PC-9 (cell line): ENCODE measurements around the gene NTM. TPM values are rescaled to one million over a fixed set of nuclear protein-coding genes. Genes with fewer than 3 reads are reported as not detected.

Experiments
- BruUV-seq: library from RNA; stranded (reverse); fragments of 400-500 nt; replicated peaks from 2 replicates; lab custom pipeline; 2021; lab: Mats Ljungman, UMichigan
- CTCF ChIA-PET: fragments of 300-600 bp; sonication (Branson Sonifier 250); formaldehyde crosslinking; loops from one replicate; lab custom pipeline; 2022; ENCODE audit warnings: antibody characterized with exemption; lab: Charles Lee
- POLR2A ChIA-PET: fragments of 300-600 bp; sonication (Branson Sonifier 250); formaldehyde crosslinking; loops from one replicate; lab custom pipeline; 2022; ENCODE audit warnings: antibody characterized with exemption; ENCODE audit not compliant: unreplicated experiment; lab: Charles Lee
- DNase-seq, 2 experiments: peaks; one replicate each; pipeline versions ENCODE4 v3.0.0 to v3.0.0-alpha.2; 2015 to 2022; ENCODE audit warnings: mixed read lengths in 1 of 2
- H2AFZ ChIP-seq: fragments of 200-600 bp; sonication (generic); 2 replicates; pipeline ENCODE4 v1.8.1; 2017; ENCODE audit warnings: antibody characterized with exemption
- H3F3A ChIP-seq: fragments of 200-600 bp; sonication (generic); 2 replicates; pipeline ENCODE4 v1.8.1; 2017; ENCODE audit warnings: antibody characterized with exemption, mild to moderate bottlenecking, low read depth; ENCODE audit not compliant: insufficient read depth
- H3K27ac ChIP-seq: fragments of 200-600 bp; sonication (generic); 2 replicates; pipeline ENCODE4 v1.6.1; 2016; ENCODE audit warnings: mixed run types
- H3K27me3 ChIP-seq: fragments of 200-600 bp; sonication (generic); 2 replicates; pipeline ENCODE4 v1.6.1; 2016; ENCODE audit warnings: low read depth, mixed run types; ENCODE audit not compliant: insufficient read depth
- H3K36me3 ChIP-seq: fragments of 200-600 bp; sonication (generic); 2 replicates; pipeline ENCODE4 v1.6.1; 2016; ENCODE audit warnings: low read depth, mixed run types
- H3K4me1 ChIP-seq: fragments of 200-600 bp; sonication (generic); replicated peaks from 2 replicates; pipeline ENCODE4 v1.6.1; 2016; ENCODE audit warnings: mixed run types; ENCODE audit not compliant: insufficient read depth
- H3K4me2 ChIP-seq: fragments of 200-600 bp; sonication (generic); 2 replicates; pipeline ENCODE4 v1.6.1; 2017; ENCODE audit warnings: mixed run types
- H3K4me3 ChIP-seq: fragments of 200-600 bp; sonication (generic); 2 replicates; pipeline ENCODE4 v1.6.1; 2016; ENCODE audit warnings: mixed run types
- H3K79me2 ChIP-seq: fragments of 200-600 bp; sonication (generic); 2 replicates; pipeline ENCODE4 v1.6.1; 2017; ENCODE audit warnings: low read depth, mixed run types
- H3K9me2 ChIP-seq: fragments of 200-600 bp; sonication (generic); 2 replicates; pipeline ENCODE4 v1.8.1; 2017; ENCODE audit warnings: mild to moderate bottlenecking; ENCODE audit not compliant: insufficient read depth
- H3K9me3 ChIP-seq: fragments of 200-600 bp; sonication (generic); 2 replicates; pipeline ENCODE4 v1.8.1; 2016; ENCODE audit warnings: low read depth; ENCODE audit not compliant: insufficient read depth
- H4K20me1 ChIP-seq: fragments of 200-600 bp; sonication (generic); 2 replicates; pipeline ENCODE4 v1.8.1; 2017; ENCODE audit not compliant: insufficient read depth
- EZH2 ChIP-seq: fragments of 200-600 bp; sonication (generic); IDR thresholded peaks from 2 replicates; pipeline ENCODE4 v1.8.0; 2017; ENCODE audit warnings: antibody characterized with exemption, low read depth
- intact Hi-C: fragments of 100-400 bp; cut with micrococcal nuclease; formaldehyde crosslinking; loops from one replicate; pipeline ENCODE4 v1.10.0; 2022; ENCODE audit not compliant: unreplicated experiment
- total RNA-seq: library from RNA; stranded (reverse); gene quantifications from 2 replicates; pipeline ENCODE4 v1.2.3, GENCODE V29; 2021
- TF ChIP-seq, protein P1 (sequence below): fragments of 200-600 bp; sonication (generic); conservative IDR thresholded peaks from 2 replicates; pipeline ENCODE4 v1.6.1; 2017; ENCODE audit warnings: mixed run types, antibody characterized with exemption, mild to moderate bottlenecking, moderate library complexity

The NTM gene
- total RNA-seq, 1 experiment from 2014 or later = not detected

DNA sequence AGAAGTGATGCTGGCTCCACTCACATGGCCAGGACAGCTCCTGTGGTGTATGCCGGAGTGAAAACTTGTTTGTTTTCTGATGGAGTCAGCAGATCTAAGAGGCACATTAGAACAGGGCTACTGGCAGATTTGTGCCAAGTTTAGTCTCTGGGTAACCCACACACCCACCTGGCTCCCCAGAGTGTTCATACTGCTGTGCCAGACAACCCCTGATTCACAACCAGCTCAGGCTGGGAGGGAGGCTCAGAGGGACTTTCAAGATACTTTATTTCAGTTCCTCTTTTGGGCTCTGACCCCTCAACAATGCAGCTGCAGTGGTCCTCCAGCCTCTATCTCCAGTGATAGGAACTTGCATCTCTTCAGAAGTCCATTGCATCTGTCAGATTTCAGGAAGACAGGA is 8.5 kb downstream of the NTM start:
- Histone ChIP-seq H3K9me3 (no peaks in the 10 kb centered on the region), H3K4me1 (no peaks in the 10 kb centered on the region), H3F3A (no peaks in the 10 kb centered on the region), H4K20me1 (no peaks in the 10 kb centered on the region), H3K27ac (no peak overlapping the region), H2AFZ (no peak overlapping the region), H3K4me3 (no peak overlapping the region), H3K36me3 (no peaks in the 10 kb centered on the region), H3K4me2 (no peak overlapping the region), H3K27me3 (peaks cover 25% of the 10 kb centered on the region; the same call in 1 of the 2 replicates), H3K79me2 (no peaks in the 10 kb centered on the region), H3K9me2 (no peaks in the 10 kb centered on the region)
- no peak for DNase-seq
- TF ChIP-seq EZH2 = no peak
- TF ChIP-seq, protein P1, sequence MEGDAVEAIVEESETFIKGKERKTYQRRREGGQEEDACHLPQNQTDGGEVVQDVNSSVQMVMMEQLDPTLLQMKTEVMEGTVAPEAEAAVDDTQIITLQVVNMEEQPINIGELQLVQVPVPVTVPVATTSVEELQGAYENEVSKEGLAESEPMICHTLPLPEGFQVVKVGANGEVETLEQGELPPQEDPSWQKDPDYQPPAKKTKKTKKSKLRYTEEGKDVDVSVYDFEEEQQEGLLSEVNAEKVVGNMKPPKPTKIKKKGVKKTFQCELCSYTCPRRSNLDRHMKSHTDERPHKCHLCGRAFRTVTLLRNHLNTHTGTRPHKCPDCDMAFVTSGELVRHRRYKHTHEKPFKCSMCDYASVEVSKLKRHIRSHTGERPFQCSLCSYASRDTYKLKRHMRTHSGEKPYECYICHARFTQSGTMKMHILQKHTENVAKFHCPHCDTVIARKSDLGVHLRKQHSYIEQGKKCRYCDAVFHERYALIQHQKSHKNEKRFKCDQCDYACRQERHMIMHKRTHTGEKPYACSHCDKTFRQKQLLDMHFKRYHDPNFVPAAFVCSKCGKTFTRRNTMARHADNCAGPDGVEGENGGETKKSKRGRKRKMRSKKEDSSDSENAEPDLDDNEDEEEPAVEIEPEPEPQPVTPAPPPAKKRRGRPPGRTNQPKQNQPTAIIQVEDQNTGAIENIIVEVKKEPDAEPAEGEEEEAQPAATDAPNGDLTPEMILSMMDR = no peak
- CTCF ChIA-PET = no interaction called here
- no TSS peak for BruUV-seq
- POLR2A ChIA-PET = no interaction called here
- intact Hi-C loops = no loop called here

DNA sequence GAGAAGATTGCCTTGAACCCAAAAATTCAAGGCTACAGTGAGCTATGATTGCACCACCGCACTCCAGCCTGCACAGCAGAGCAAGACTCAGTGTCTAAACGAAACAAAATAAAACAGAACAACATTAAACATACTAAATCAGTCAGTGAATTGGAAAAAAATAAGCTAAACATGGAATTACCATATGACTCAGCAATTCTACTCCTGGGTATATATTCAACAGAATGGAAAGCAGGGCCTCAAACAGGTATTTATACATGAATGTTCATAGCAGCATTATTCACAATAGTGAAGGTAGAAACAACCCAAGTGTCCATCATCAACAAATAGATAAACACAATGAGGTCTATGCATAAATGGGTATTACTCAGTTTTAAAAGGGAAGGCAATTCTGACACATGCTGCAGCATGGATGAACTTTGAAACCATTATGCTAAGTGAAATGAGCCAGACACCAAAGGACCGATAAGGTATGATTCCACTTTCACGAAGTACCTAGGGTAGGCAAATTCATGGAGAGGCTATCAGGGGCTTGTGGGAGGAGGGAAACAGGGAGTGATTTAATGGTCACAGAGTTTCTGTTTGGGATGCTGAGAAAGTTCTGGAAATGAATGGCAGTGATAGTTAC is 15.5 kb downstream of the NTM start:
- no peak overlapping the region for H3K4me3 ChIP-seq
- H3K36me3 ChIP-seq = no peaks in the 10 kb centered on the region
- H3K9me2 ChIP-seq = no peaks in the 10 kb centered on the region
- ChIA-PET CTCF (no interaction called here), POLR2A (no interaction called here)
- no peak overlapping the region for H3K27ac ChIP-seq
- no peak overlapping the region for H2AFZ ChIP-seq
- 0 out of 2 replicates have a peak, but pooled peaks cover 11% of the 10 kb centered on the region for H3K27me3 ChIP-seq
- no peak for DNase-seq
- no TSS peak for BruUV-seq
- H3F3A ChIP-seq = no peaks in the 10 kb centered on the region
- H3K9me3 ChIP-seq = no peaks in the 10 kb centered on the region
- no peaks in the 10 kb centered on the region for H3K4me1 ChIP-seq
- intact Hi-C loops = no loop called here
- TF ChIP-seq, protein P1 = no peak
- TF ChIP-seq EZH2 = no peak
- H3K4me2 ChIP-seq = no peak overlapping the region
- H3K79me2 ChIP-seq = no peaks in the 10 kb centered on the region
- no peaks in the 10 kb centered on the region for H4K20me1 ChIP-seq

DNA sequence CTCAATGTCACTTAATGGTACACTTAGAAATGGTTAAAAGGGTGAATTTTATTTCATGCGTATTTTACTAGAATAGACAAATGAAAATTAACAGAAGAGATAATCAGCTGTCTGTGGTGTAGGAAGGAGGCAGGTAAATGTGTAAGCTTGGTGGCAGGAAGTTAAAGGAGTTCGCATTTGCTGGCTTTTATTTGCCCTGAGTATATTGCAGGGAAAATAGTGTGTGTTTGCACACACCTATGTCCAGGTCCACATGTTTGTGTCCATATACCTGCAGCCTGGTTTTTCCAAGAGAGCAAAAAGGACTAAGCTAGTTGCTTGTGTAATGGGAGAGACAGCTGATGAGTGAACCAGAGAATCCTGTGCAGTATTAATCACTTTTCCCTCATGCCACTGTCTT is 16.0 kb downstream of the NTM start:
- H3K27me3 ChIP-seq = 0 out of 2 replicates have a peak, but pooled peaks cover 14% of the 10 kb centered on the region
- no peak overlapping the region for H3K4me2 ChIP-seq
- H3K4me1 ChIP-seq = no peaks in the 10 kb centered on the region
- no peak overlapping the region for H3K27ac ChIP-seq
- BruUV-seq = no TSS peak
- DNase-seq = no peak
- CTCF ChIA-PET = no interaction called here
- H3K9me2 ChIP-seq = no peaks in the 10 kb centered on the region
- no peaks in the 10 kb centered on the region for H3F3A ChIP-seq
- intact Hi-C loops = no loop called here
- H2AFZ ChIP-seq = no peak overlapping the region
- POLR2A ChIA-PET = no interaction called here
- H3K9me3 ChIP-seq = no peaks in the 10 kb centered on the region
- no peaks in the 10 kb centered on the region for H3K79me2 ChIP-seq
- TF ChIP-seq EZH2 = no peak
- TF ChIP-seq, protein P1 = no peak
- no peak overlapping the region for H3K4me3 ChIP-seq
- no peaks in the 10 kb centered on the region for H4K20me1 ChIP-seq
- H3K36me3 ChIP-seq = no peaks in the 10 kb centered on the region
